Measurements from ENCODE around the gene TSHZ2.

The TSHZ2 gene

GRCh38 chr20:52936351-52937340 lies 35.5 kb upstream of the TSHZ2 start:
- no peak for TF ChIP-seq CTCF (IDR thresholded peaks at IDR 0.05; ENCODE audit: low read depth, low read length, missing control alignments)
- H3K4me3 ChIP-seq (replicated peaks; ENCODE audit: low read depth, low read length) = no peak overlapping the region
- DNase-seq (ENCODE audit: extremely low read depth, low read depth) = no peak

- no peak overlapping the region for H3K4me3 ChIP-seq (replicated peaks; ENCODE audit: low read depth, low read length)
- no peak for DNase-seq (ENCODE audit: extremely low read depth, low read depth)
- TF ChIP-seq CTCF (IDR thresholded peaks at IDR 0.05; ENCODE audit: low read depth, low read length, missing control alignments) = no peak
These were observed 34.5 kb upstream of the TSHZ2 start for GRCh38 chr20:52937591-52938100.

GRCh38 chr20:52939141-52939540 lies 33.0 kb upstream of the TSHZ2 start:
- H3K4me3 ChIP-seq (replicated peaks; ENCODE audit: low read depth, low read length) = no peak overlapping the region
- DNase-seq (ENCODE audit: extremely low read depth, low read depth) = no peak
- no peak for TF ChIP-seq CTCF (IDR thresholded peaks at IDR 0.05; ENCODE audit: low read depth, low read length, missing control alignments)

GRCh38 chr20:52941808-52942207 lies 30.4 kb upstream of the TSHZ2 start:
- no peak for TF ChIP-seq CTCF (IDR thresholded peaks at IDR 0.05; ENCODE audit: low read depth, low read length, missing control alignments)
- DNase-seq (ENCODE audit: extremely low read depth, low read depth) = no peak
- H3K4me3 ChIP-seq (replicated peaks; ENCODE audit: low read depth, low read length) = no peak overlapping the region

- TF ChIP-seq CTCF (IDR thresholded peaks at IDR 0.05; ENCODE audit: low read depth, low read length, missing control alignments) = no peak
- no peak for DNase-seq (ENCODE audit: extremely low read depth, low read depth)
- no peak overlapping the region for H3K4me3 ChIP-seq (replicated peaks; ENCODE audit: low read depth, low read length)
These were observed 28.8 kb upstream of the TSHZ2 start for GRCh38 chr20:52943185-52943841.

- H3K4me3 ChIP-seq (replicated peaks; ENCODE audit: low read depth, low read length) = no peak overlapping the region
- no peak for DNase-seq (ENCODE audit: extremely low read depth, low read depth)
- TF ChIP-seq CTCF (IDR thresholded peaks at IDR 0.05; ENCODE audit: low read depth, low read length, missing control alignments) = no peak
These were observed 26.9 kb upstream of the TSHZ2 start for GRCh38 chr20:52945268-52945667.
